WTC11 (cell line): ENCODE measurements around the gene FGD6.

Experiments used
- ELF4 ChIP-seq: sonication (generic); formaldehyde crosslinking; IDR thresholded peaks from 2 replicates; pipeline ENCODE4 v1.8.1; 2022; ENCODE audit warnings: low read depth, mild to moderate bottlenecking, moderate library complexity, missing genetic modification reagents
- JUN ChIP-seq: sonication (generic); formaldehyde crosslinking; IDR thresholded peaks from 2 replicates; pipeline ENCODE4 v1.8.0; 2023; ENCODE audit warnings: mild to moderate bottlenecking, missing genetic modification reagents
- TEAD4 ChIP-seq: sonication (generic); formaldehyde crosslinking; IDR thresholded peaks from 2 replicates; pipeline ENCODE4 v1.8.0; 2022; ENCODE audit warnings: mild to moderate bottlenecking, missing genetic modification reagents
- TP53 ChIP-seq: sonication (generic); formaldehyde crosslinking; IDR thresholded peaks from 2 replicates; pipeline ENCODE4 v1.8.1; 2023; ENCODE audit warnings: mild to moderate bottlenecking, missing genetic modification reagents
- TF ChIP-seq, protein P1 (sequence below): fragments of 200-600 bp; IDR thresholded peaks from 2 replicates; pipeline ENCODE4 v1.8.0; 2022; ENCODE audit warnings: antibody characterized with exemption
- TF ChIP-seq, protein P2 (sequence below): sonication (generic); formaldehyde crosslinking; IDR thresholded peaks from 2 replicates; pipeline ENCODE4 v1.8.0; 2022; ENCODE audit warnings: mild to moderate bottlenecking, missing genetic modification reagents

DNA sequence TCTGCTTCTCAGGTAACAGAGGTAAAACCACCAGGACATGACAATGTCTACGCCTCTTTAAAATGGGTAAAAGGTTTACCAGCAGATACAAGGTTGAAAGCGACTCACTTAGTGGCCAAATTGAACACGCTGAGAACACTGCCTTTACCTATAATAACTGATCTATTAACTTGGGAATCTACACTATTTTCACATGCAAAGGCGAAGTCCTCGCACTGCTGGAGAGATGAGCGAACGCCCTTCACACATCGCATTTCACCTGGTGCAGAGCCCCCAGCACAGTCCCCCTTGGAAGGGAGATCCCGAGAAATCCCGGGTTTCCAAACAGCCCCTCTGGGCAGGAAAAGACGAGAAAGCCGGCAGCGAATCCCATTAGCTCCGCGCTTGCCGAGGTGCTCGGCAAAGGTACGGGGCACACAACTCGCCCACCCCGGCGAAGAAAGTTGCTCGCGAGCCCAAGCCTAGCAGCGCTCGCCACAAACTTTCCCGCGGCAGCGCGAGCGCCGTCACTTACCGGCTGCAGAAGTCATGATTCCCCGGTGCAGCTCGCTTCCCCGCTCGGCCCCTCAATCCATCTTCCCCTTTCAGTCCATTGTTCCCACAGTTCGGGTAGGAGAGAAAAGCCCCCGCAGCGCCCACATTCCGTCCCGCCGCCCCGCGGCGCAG lies 423 bp downstream of the FGD6 start:
- TF ChIP-seq ELF4 (CRISPR knock-in tag) = no peak
- TF ChIP-seq TEAD4 = no peak
- TF ChIP-seq TP53 = no peak
- TF ChIP-seq, protein P1, sequence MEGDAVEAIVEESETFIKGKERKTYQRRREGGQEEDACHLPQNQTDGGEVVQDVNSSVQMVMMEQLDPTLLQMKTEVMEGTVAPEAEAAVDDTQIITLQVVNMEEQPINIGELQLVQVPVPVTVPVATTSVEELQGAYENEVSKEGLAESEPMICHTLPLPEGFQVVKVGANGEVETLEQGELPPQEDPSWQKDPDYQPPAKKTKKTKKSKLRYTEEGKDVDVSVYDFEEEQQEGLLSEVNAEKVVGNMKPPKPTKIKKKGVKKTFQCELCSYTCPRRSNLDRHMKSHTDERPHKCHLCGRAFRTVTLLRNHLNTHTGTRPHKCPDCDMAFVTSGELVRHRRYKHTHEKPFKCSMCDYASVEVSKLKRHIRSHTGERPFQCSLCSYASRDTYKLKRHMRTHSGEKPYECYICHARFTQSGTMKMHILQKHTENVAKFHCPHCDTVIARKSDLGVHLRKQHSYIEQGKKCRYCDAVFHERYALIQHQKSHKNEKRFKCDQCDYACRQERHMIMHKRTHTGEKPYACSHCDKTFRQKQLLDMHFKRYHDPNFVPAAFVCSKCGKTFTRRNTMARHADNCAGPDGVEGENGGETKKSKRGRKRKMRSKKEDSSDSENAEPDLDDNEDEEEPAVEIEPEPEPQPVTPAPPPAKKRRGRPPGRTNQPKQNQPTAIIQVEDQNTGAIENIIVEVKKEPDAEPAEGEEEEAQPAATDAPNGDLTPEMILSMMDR = no peak
- TF ChIP-seq, protein P2, sequence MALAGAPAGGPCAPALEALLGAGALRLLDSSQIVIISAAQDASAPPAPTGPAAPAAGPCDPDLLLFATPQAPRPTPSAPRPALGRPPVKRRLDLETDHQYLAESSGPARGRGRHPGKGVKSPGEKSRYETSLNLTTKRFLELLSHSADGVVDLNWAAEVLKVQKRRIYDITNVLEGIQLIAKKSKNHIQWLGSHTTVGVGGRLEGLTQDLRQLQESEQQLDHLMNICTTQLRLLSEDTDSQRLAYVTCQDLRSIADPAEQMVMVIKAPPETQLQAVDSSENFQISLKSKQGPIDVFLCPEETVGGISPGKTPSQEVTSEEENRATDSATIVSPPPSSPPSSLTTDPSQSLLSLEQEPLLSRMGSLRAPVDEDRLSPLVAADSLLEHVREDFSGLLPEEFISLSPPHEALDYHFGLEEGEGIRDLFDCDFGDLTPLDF = no peak
- TF ChIP-seq JUN = no peak
